Vagina (tissue), 2 donors: Measurements from ENCODE around the gene CP. TPM values are rescaled to one million over a fixed set of nuclear protein-coding genes. Genes with fewer than 3 reads are reported as not detected.

Source experiments
- DNase-seq, 2 donors: peaks; one replicate each; pipeline ENCODE4 v3.0.0-alpha.2; 2017; ENCODE audit errors: extremely low spot score in 2 of 2
- H3K27ac ChIP-seq: fragments of 200-600 bp; sonication (generic); one replicate; pipeline ENCODE4 v1.5.1; 2019
- H3K27me3 ChIP-seq: fragments of 200-600 bp; sonication (generic); one replicate; pipeline ENCODE4 v1.5.1; 2019
- H3K36me3 ChIP-seq, 2 donors: fragments of 200-600 bp; sonication (generic); one replicate each; pipeline ENCODE4 v1.5.1; 2017 to 2019
- H3K4me1 ChIP-seq: fragments of 200-600 bp; sonication (generic); one replicate; pipeline ENCODE4 v1.5.1; 2019
- H3K4me3 ChIP-seq, 2 donors: fragments of 200-600 bp; sonication (generic); 1 replicate in 1 of 2; 2 replicates in 1 of 2; pipeline ENCODE4 v1.5.1; 2016 to 2019
- H3K9me3 ChIP-seq: fragments of 200-600 bp; sonication (generic); one replicate; pipeline ENCODE4 v1.5.1; 2019
- POLR2A ChIP-seq, 2 donors: fragments of 450-650 bp; IDR thresholded peaks; one replicate each; pipeline ENCODE4 v1.6.1; 2017; ENCODE audit warnings: antibody characterized with exemption in 2 of 2, mild to moderate bottlenecking in 2 of 2, moderate library complexity in 2 of 2
- POLR2AphosphoS5 ChIP-seq, 2 donors: sonication (generic); formaldehyde crosslinking; IDR thresholded peaks; one replicate each; pipeline ENCODE4 v1.9.0; 2017; ENCODE audit warnings: antibody characterized with exemption in 2 of 2, mild to moderate bottlenecking in 2 of 2, low read depth in 1 of 2; ENCODE audit not compliant: insufficient read depth in 1 of 2
- intact Hi-C: fragments of 100-400 bp; cut with DNase I; formaldehyde crosslinking; loops from one replicate; pipeline ENCODE4 v1.15.1; 2023
- total RNA-seq: library from RNA; depleted of rRNA; stranded (reverse); fragments of >200 nt; gene quantifications from one replicate; pipeline ENCODE4 v1.2.3, GENCODE V29; 2016
- TF ChIP-seq, protein P1 (sequence below), 3 experiments: fragments of 450-650 bp in 2 of 3; fragments of 200-600 bp in 1 of 3; sonication (generic) in 1 of 3; IDR thresholded peaks; one replicate each; pipeline ENCODE4 v1.5.1; 2017 to 2019; ENCODE audit warnings: antibody characterized with exemption in 3 of 3, mild to moderate bottlenecking in 2 of 3, moderate library complexity in 2 of 3

Gene CP
- total RNA-seq, 1 donor from 2014 or later, result 26.3 TPM

DNA sequence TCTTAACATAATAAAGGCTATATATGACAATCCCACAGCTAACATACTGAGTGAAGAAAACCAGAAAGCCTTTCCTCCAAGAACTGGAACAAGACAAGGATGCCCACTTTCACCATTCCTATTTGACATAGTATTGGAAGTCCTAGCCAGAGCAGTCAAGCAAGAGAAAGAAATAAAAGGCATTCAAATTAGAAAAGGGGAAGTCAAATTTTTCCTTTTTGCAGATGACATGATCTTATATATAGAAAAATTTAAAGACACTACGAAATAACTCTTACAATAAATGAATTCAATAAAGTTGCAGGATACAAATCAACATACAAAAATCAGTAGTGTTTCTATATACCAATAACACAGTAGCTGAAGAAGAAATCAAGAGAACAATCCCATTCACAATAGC lies 42.2 kb upstream of the CP start:
- Histone ChIP-seq H3K9me3 (no peaks in the 10 kb centered on the region), H3K4me1 (no peaks in the 10 kb centered on the region), H3K36me3 (no peaks in the 10 kb centered on the region), H3K27ac (no peak overlapping the region), H3K4me3 (no peak overlapping the region), H3K27me3 (no peaks in the 10 kb centered on the region)
- intact Hi-C loops, result no loop called here
- no peak for TF ChIP-seq POLR2AphosphoS5 (IDR thresholded peaks at IDR 0.05; ENCODE audit: insufficient read depth in 1 of 2, low read depth in 1 of 2)
- no peak for TF ChIP-seq POLR2A (IDR thresholded peaks at IDR 0.05)
- TF ChIP-seq, protein P1, sequence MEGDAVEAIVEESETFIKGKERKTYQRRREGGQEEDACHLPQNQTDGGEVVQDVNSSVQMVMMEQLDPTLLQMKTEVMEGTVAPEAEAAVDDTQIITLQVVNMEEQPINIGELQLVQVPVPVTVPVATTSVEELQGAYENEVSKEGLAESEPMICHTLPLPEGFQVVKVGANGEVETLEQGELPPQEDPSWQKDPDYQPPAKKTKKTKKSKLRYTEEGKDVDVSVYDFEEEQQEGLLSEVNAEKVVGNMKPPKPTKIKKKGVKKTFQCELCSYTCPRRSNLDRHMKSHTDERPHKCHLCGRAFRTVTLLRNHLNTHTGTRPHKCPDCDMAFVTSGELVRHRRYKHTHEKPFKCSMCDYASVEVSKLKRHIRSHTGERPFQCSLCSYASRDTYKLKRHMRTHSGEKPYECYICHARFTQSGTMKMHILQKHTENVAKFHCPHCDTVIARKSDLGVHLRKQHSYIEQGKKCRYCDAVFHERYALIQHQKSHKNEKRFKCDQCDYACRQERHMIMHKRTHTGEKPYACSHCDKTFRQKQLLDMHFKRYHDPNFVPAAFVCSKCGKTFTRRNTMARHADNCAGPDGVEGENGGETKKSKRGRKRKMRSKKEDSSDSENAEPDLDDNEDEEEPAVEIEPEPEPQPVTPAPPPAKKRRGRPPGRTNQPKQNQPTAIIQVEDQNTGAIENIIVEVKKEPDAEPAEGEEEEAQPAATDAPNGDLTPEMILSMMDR (IDR thresholded peaks at IDR 0.05), result no peak
- no peak for DNase-seq

DNA sequence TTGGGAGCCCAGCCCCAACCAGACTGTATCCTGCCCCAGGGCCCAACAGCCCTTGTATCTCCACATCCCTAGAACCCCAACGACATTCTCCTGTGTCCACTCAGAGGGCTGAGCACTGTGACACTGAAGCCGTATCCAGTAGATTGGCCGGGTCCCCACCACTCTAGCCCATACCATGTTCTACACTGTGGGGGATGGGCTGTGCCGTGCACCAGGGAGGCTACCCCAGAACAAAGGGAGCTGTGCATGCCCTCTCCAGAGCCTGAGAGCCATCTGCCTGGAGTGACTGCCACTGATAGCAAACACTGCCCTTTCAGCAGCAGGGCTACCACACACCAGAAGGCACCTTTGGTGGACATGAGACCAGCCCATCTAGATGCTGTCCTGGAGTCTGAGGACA lies 37.1 kb upstream of the CP start:
- no peaks in the 10 kb centered on the region for H3K4me1 ChIP-seq
- intact Hi-C loops, result no loop called here
- TF ChIP-seq, protein P1 (IDR thresholded peaks at IDR 0.05), result no peak
- TF ChIP-seq POLR2AphosphoS5 (IDR thresholded peaks at IDR 0.05; ENCODE audit: insufficient read depth in 1 of 2, low read depth in 1 of 2) (no peak), POLR2A (IDR thresholded peaks at IDR 0.05) (no peak)

DNA sequence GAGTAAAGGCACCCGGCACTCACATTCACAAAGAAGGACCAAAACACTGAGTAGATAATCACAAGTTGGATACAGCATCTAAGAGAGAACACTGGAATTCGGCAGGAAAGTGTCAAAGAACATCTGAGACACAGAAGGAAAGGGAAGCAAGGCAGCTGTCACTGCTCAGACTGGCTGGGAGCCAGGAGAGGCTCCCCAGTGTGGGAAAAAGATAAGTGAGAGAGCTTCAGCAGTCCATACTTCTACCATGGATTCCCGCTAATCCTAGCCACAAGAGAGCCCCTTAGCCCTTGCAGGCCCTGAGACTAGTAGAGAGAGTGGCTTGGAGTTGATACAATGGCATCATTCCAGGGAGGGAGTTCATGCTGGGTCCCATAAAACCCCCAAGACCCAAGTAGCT lies 36.7 kb upstream of the CP start:
- H3K36me3 ChIP-seq, result no peaks in the 10 kb centered on the region
- no peaks in the 10 kb centered on the region for H3K27me3 ChIP-seq
- no peak overlapping the region for H3K4me3 ChIP-seq
- no peak for TF ChIP-seq POLR2A (IDR thresholded peaks at IDR 0.05)
- TF ChIP-seq, protein P1 (IDR thresholded peaks at IDR 0.05), result no peak
- TF ChIP-seq POLR2AphosphoS5 (IDR thresholded peaks at IDR 0.05; ENCODE audit: insufficient read depth in 1 of 2, low read depth in 1 of 2), result no peak
- no peaks in the 10 kb centered on the region for H3K9me3 ChIP-seq
- DNase-seq, result no peak
- H3K4me1 ChIP-seq, result no peaks in the 10 kb centered on the region
- intact Hi-C loops, result no loop called here
- H3K27ac ChIP-seq, result no peak overlapping the region

More for the DNA sequence above, 37.1 kb upstream of the CP start:
- no peak overlapping the region for H3K27ac ChIP-seq
- H3K4me3 ChIP-seq, result no peak overlapping the region
- DNase-seq, result no peak
- no peaks in the 10 kb centered on the region for H3K9me3 ChIP-seq
- no peaks in the 10 kb centered on the region for H3K27me3 ChIP-seq
- no peaks in the 10 kb centered on the region for H3K36me3 ChIP-seq

DNA sequence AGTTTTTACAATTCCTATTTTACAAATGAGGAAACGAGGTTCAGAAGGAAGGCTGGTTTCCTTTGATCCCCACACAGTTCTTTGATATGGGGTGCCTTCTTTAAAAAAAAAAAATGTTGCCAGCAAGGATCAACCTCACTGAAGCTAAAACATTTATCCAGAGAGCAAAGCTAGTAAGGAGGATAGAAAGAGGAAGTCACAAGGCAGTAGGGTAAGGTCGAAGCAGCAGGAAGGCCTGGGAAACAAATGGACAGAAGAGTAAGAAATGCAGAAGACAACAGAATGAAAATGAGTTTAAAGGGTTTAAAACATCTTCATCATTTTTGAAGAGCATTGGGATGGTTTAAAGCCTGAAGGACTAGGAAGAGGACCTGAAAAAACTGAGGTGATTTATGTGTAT lies 30.6 kb upstream of the CP start:
- Histone ChIP-seq H3K4me1 (peaks cover 9% of the 10 kb centered on the region), H3K4me3 (no peak overlapping the region), H3K27ac (no peak overlapping the region), H3K36me3 (no peaks in the 10 kb centered on the region), H3K9me3 (no peaks in the 10 kb centered on the region), H3K27me3 (no peaks in the 10 kb centered on the region)
- TF ChIP-seq, protein P1 (IDR thresholded peaks at IDR 0.05), result no peak
- TF ChIP-seq POLR2AphosphoS5 (IDR thresholded peaks at IDR 0.05; ENCODE audit: insufficient read depth in 1 of 2, low read depth in 1 of 2) (no peak), POLR2A (IDR thresholded peaks at IDR 0.05) (no peak)
- intact Hi-C loops, result no loop called here
- no peak for DNase-seq

DNA sequence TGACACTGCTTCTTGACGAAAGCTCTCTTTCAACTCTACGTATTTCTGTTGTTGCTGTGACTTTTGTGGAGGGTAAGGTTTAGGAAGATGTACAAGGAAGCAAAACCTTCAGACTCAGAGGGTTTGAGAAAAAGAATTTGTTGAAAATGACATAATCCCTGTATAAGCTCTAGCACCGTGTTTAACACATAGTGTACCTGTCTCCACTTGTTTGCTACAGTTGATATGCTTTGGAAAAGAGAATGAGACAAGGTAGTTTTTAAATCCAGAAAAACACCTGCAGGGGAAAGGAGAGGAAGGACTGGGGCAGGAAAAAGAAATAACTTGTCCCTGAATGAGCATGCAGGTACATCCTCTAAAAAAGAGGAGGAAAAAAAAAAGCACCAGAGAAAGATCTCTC lies 29.6 kb upstream of the CP start:
- intact Hi-C loops, result no loop called here
- Histone ChIP-seq H3K9me3 (no peaks in the 10 kb centered on the region), H3K36me3 (no peaks in the 10 kb centered on the region), H3K27me3 (no peaks in the 10 kb centered on the region), H3K27ac (no peak overlapping the region), H3K4me3 (no peak overlapping the region), H3K4me1 (peaks cover 19% of the 10 kb centered on the region)
- TF ChIP-seq POLR2AphosphoS5 (IDR thresholded peaks at IDR 0.05; ENCODE audit: insufficient read depth in 1 of 2, low read depth in 1 of 2), result no peak
- no peak for TF ChIP-seq POLR2A (IDR thresholded peaks at IDR 0.05)
- TF ChIP-seq, protein P1 (IDR thresholded peaks at IDR 0.05), result no peak
- DNase-seq, result no peak
